ENCODE results near the gene AGMO. TPM values are rescaled to one million over a fixed set of nuclear protein-coding genes. Genes with fewer than 3 reads are reported as not detected.

AGMO gene
- total RNA-seq, 1 donor: 0.18 TPM

DNA sequence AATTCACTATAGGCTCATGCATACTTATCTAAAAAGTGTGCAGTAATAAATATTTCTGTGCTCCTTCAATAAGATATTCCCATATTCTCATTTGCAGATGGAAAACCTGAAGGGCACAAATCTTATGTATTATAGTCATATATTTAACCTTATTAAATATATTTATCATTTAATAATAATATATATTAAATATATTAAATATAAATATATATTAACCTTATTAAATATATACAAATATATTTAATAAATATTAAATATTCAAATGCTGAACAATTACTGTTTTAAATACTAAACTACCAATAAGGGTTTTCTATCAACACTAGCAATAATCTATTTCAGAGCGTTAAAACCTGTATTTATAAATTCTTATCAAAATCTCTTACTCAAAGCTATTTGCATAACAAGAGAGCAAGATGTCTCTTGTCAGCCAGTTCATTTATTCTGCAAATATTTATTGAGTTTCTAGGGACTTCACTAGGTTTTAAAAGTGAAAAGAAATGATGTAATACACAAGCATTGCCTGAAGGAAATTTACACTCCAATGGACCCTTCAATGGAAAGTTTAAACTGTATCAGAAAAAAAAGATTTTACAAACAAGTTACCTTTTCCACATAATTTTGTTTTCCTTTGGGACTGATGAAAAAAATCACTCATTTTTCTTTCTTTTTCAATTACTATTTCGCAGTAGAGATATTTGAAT, 159.2 kb downstream of the AGMO start:
- no peak for TF ChIP-seq CTCF (IDR thresholded peaks at IDR 0.05; ENCODE audit: insufficient read depth, low read length)
- H3K4me3 ChIP-seq (ENCODE audit: low read depth, low read length): no peak overlapping the region
- DNase-seq (ENCODE audit: low read depth): no peak

- DNase-seq (ENCODE audit: low read depth): no peak
- TF ChIP-seq CTCF (IDR thresholded peaks at IDR 0.05; ENCODE audit: insufficient read depth, low read length): no peak
- H3K4me3 ChIP-seq (ENCODE audit: low read depth, low read length): no peak overlapping the region
Measured at GRCh38 chr7:15400440-15400839, 161.4 kb downstream of the AGMO start.

GRCh38 chr7:15399441-15399840, 162.4 kb downstream of the AGMO start:
- peak; percentile 52 for DNase-seq (ENCODE audit: low read depth)
- TF ChIP-seq CTCF (IDR thresholded peaks at IDR 0.05; ENCODE audit: insufficient read depth, low read length): no peak
- no peak overlapping the region for H3K4me3 ChIP-seq (ENCODE audit: low read depth, low read length)

GRCh38 chr7:15397922-15398760, 163.7 kb downstream of the AGMO start:
- peak; percentile 58 for DNase-seq (ENCODE audit: low read depth)
- TF ChIP-seq CTCF (IDR thresholded peaks at IDR 0.05; ENCODE audit: insufficient read depth, low read length): no peak
- no peak overlapping the region for H3K4me3 ChIP-seq (ENCODE audit: low read depth, low read length)

DNA sequence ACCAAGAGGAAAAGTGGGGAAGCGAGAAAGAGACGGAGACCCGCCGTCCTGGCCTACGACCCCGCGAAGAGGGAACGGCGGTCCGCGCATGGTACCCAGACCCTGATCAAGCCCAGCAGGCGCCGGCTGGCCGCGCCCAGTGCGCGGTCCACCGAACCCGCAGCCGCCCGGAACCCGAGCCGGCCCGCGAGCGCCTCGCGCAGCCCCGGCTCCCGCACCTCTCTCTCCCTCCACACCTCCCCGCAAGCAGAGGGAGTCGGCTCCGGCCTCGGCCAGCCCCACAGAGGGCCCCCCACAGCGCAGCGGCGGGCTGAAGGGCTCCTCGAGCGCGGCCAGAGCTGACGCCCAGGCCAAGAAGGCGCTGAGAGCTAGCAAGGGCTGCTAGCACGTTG, 164.7 kb downstream of the AGMO start:
- DNase-seq (ENCODE audit: low read depth): no peak
- no peak for TF ChIP-seq CTCF (IDR thresholded peaks at IDR 0.05; ENCODE audit: insufficient read depth, low read length)
- H3K4me3 ChIP-seq (ENCODE audit: low read depth, low read length): no peak overlapping the region

- no peak for DNase-seq (ENCODE audit: low read depth)
- no peak overlapping the region for H3K4me3 ChIP-seq (ENCODE audit: low read depth, low read length)
Measured at GRCh38 chr7:15396210-15397158, 165.3 kb downstream of the AGMO start.

More at GRCh38 chr7:15396210-15397158, 165.3 kb downstream of the AGMO start:
- no peak for TF ChIP-seq CTCF (IDR thresholded peaks at IDR 0.05; ENCODE audit: insufficient read depth, low read length)

Measured in fibroblast of the aortic adventitia (primary cell).